ENCODE data around the gene SAMD4A.
"Not testable (repeated sequence)": the region's sequence is repeated elsewhere in the genome, so short reads cannot be mapped to it uniquely, and the experiment has no call there.

Gene SAMD4A

DNA sequence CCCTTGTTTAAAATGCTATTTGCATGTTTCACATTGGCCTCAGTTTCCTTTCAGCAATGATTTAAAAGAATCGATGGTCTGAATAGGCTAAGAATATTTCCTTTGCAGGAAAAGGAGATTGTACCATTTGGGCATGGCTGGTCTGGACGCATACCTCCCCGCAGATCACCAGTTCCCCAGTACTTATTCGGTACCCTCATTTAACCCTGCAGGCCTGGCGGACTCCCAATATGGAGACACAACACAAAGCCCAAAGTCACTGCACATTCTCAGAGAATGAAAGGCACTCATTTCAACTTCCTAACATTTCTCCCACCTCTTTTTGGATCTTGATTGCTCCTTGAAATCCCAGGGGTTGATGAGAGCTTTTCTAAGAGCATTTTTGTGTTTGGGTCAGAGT is 182.8 kb downstream of the SAMD4A start:
- DNase-seq (ENCODE audit: low read depth) = no peak
- H3K4me3 ChIP-seq (ENCODE audit: low read depth, low read length) = no peak overlapping the region
- no peak for TF ChIP-seq CTCF (IDR thresholded peaks at IDR 0.05; ENCODE audit: low read depth, low read length, missing control alignments)
- in situ Hi-C loops (cut with HindIII; ENCODE audit: low sequenced_read_pairs) = no loop called here

- H3K4me3 ChIP-seq (ENCODE audit: low read depth, low read length); in situ Hi-C loops (cut with HindIII; ENCODE audit: low sequenced_read_pairs); DNase-seq (ENCODE audit: low read depth): not testable (repeated sequence)
Measured at GRCh38 chr14:54752611-54753010, 185.7 kb downstream of the SAMD4A start.

- DNase-seq (ENCODE audit: low read depth); H3K4me3 ChIP-seq (ENCODE audit: low read depth, low read length); in situ Hi-C loops (cut with HindIII; ENCODE audit: low sequenced_read_pairs): not testable (repeated sequence)
Measured at GRCh38 chr14:54753396-54753795, 186.5 kb downstream of the SAMD4A start.

DNA sequence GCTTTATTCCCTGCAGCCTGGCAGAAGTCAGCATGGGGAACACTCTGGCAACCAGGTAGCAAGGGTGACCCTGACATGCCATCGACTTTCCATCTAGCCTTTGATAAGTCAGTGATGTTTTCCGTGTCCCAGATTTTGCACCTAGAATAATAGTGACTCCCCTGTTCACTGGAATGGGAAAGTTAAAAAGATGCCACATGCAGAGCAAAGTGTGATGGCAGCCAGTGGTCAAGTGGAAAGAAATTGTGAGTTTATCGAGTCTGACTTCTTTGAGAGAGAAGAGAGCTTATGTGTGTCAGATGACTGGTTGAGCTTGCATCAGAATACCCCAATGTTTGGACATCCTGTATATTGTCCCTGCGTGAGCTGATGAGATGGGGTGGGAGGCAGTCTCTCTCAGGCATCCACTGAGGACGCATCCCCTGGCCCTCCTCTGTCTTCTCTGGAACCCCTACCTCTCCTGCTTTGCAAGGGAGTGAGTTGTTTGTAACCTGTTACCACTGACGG is 187.2 kb downstream of the SAMD4A start:
- in situ Hi-C loops (cut with HindIII; ENCODE audit: low sequenced_read_pairs) = no loop called here
- DNase-seq (ENCODE audit: low read depth) = no peak
- no peak overlapping the region for H3K4me3 ChIP-seq (ENCODE audit: low read depth, low read length)
- no peak for TF ChIP-seq CTCF (IDR thresholded peaks at IDR 0.05; ENCODE audit: low read depth, low read length, missing control alignments)

GRCh38 chr14:54754623-54755386 is 187.9 kb downstream of the SAMD4A start:
- no peak overlapping the region for H3K4me3 ChIP-seq (ENCODE audit: low read depth, low read length)
- no peak for TF ChIP-seq CTCF (IDR thresholded peaks at IDR 0.05; ENCODE audit: low read depth, low read length, missing control alignments)
- no peak for DNase-seq (ENCODE audit: low read depth)
- in situ Hi-C loops (cut with HindIII; ENCODE audit: low sequenced_read_pairs) = no loop called here

- TF ChIP-seq CTCF (IDR thresholded peaks at IDR 0.05; ENCODE audit: low read depth, low read length, missing control alignments) = no peak
- in situ Hi-C loops (cut with HindIII; ENCODE audit: low sequenced_read_pairs) = no loop called here
- DNase-seq (ENCODE audit: low read depth) = no peak
- H3K4me3 ChIP-seq (ENCODE audit: low read depth, low read length) = no peak overlapping the region
Measured at GRCh38 chr14:54756656-54757392, 189.9 kb downstream of the SAMD4A start.

DNA sequence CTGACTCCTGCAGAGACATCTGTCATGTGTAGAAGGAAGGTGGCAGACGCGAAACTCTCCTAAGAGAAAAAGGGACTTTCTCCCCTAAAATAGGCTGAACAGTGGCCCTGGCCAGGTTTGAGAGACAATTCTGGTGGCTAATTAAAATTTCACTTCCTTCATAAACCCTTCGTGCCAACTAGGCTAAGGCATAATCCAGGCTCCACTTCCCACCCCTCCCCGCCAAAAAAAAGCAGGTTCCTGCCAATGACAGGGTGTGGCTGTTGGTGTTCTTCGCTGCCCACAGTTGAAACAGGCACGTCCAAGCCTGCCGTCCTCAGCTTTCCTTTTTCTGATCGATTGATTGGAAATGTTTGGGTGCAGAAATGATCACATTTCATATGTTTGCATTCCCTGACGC is 191.1 kb downstream of the SAMD4A start:
- TF ChIP-seq CTCF (IDR thresholded peaks at IDR 0.05; ENCODE audit: low read depth, low read length, missing control alignments) = no peak
- no peak for DNase-seq (ENCODE audit: low read depth)
- no peak overlapping the region for H3K4me3 ChIP-seq (ENCODE audit: low read depth, low read length)
- in situ Hi-C loops (cut with HindIII; ENCODE audit: low sequenced_read_pairs) = no loop called here
